NCI-H187 (cell line): ENCODE data around the gene LZIC.

Source experiments
- DNase-seq, 2 experiments: peaks; one replicate each; lab custom pipeline; 2025; lab: John Stamatoyannopoulos, UW

The LZIC gene

DNA sequence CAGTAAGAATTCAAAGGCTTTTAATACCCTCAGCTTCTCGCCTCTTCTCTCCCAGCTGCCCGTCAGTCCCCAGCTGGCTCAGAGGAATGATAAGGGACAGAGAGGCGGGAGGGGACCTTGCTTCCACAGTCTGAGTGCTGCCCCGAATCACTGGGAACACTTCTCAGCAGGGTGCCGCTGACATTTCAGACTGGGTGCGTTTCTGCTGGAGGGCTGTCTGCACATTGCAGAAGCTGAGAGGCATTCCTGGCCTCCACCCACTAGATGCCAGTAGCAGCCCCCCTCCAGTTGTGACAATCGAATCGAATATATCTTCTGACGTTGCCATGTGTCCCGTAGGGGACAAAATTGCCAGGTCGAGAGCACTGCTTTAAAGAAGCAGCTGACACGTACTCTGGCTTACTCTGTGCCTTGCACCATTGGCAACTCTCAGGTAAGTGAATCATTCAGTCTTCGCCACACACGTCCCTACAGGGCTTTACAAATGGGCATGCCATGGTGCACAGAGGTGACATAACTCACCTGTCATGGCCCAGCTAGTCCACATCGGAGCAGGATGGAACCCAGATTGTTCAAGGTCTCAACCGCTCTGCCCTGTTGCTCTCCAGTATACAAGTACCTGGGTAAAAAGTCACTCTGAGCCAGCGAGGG is 57.0 kb downstream of the LZIC start:
- no peak for DNase-seq

DNA sequence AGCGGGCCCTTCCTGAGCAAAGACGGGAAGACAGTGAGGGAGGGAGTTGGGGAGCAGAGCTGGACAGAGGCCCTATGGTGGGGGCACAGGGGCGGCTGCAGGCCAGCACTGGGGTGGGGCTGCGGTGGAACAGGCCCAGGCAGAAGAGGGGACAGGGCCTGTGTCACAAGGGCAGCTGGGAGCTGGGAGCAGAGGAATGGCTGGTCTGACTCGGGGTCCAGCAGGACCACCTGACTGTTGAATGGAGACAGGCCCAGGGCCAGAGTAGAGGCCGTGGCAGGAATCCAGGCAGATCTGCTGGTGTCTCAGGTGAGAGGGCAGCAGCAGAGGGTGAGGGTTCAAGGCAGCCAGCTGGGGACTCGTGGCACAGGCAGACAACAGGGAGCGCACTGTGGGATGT is 58.4 kb downstream of the LZIC start:
- DNase-seq: no peak

DNA sequence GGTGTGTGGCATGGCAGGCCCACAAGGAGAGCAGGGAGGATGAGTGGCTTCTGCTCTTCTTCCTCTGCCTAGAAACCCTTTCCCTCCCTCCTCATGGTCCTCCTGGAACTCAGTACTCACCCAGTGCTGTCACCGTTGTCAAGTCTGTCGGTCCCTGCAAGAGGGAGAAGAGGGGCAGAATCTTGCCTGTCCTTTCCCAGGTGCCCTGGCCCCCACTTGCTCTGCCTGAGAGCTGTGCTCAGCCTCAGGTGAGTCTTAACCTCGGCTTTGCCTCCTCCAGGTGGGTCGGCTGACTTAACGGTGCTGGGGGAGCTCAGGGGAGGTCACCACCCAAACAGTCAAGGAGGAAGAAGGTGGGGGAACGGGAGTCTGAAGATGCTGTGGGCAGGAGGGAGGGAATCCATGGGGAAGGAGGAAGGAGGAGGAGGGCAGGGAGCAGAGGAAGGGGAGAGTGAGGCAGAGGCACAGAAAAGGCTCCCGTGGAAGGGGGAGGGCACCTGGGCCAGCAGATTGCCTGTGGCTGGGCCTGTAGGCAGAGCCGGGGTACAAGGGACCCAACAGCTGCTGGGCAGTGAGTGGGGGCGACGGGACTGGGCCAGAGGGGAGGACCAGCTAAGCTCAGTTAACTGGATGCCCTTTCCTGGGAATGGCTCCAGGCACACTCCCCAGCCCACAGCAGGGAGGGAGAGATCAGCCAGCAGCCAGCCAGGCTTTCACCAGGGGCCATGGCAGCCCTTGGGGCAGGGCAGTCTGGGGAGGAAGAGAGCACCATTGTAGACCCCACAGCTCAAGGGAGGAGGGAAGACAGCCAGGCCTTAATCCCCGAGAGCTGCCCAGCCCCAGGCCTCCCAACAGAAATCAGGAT is 59.4 kb downstream of the LZIC start:
- DNase-seq: no peak

DNA sequence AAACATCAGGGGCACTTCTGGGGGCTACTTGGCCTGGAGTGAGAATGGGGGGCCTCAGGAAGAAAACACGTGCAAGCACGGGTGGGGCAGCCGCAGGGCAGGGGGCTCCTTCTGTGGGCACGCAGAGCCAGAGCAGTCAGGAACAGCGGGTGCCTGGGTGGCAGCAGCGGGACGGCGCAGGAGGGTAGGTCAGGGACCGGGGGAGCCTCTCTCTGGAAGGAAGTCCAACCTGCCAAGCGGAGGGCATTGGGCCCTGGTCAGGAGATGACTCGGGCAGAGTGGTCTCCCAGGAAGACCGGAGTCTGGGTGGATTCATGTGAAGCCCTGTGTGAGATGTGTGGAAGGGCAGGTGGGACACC is 60.3 kb downstream of the LZIC start:
- DNase-seq: no peak

DNA sequence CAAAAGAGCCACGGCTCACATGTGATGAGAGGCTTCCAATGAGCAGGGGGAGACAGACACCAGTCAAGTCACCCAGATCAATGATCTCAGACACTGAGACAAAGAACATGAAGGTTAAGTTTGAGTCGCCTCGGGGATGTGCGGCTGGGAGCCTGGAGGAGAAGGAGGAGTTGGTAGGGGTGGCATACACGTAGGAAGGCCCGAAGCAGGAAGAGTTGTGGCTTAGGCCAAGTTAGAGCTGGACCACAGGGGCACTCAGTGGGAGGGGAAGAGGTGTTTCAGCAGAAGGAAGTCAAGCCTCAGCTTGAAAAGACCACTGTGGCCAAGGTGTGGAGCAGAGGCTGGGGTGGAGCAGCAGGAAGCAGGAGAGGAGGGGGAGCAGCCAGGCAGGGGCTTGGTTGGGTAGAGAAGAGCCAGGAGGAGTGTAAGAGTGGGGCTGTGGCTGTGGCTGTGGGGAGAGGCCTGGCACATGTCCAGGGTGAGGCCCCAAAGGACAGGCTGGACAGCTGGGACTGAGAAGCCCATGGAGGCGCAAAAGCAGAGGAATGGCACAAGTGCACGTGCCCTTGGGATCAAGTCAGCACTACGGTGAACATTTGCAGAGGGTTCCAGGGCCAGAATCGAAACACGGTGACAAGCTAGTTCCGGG is 60.8 kb downstream of the LZIC start:
- DNase-seq: no peak

DNA sequence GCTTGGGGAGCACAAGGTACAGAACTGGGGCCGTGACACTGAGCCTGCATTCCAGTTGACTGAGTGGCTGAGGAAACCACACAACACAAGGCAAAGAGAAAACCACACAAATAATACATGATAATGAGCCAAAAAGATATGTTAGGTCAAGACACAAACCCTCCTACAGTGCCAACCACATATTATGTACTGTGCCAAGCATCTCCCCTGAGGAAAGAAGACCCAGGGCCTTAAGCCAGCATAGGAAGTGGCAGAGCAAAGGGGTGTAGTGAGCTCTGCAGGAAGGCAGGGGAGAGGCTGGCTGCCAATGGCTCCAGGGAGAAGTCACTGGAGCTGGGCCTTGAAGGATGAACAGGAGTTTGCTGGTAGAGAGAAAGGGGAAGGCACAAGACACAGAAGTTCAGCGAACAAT is 61.3 kb downstream of the LZIC start:
- no peak for DNase-seq
